SH-SY5Y (cell line): ENCODE data around the gene CFAP57.

Experiments
- GATA2 ChIP-seq: IDR thresholded peaks from 2 replicates; pipeline ENCODE4 v1.6.1; 2011; ENCODE audit warnings: mild to moderate bottlenecking, low read depth, low read length
- GATA3 ChIP-seq: IDR thresholded peaks from 2 replicates; pipeline ENCODE4 v1.6.1; 2011; ENCODE audit warnings: low read depth, mild to moderate bottlenecking, low read length, moderate library complexity

DNA sequence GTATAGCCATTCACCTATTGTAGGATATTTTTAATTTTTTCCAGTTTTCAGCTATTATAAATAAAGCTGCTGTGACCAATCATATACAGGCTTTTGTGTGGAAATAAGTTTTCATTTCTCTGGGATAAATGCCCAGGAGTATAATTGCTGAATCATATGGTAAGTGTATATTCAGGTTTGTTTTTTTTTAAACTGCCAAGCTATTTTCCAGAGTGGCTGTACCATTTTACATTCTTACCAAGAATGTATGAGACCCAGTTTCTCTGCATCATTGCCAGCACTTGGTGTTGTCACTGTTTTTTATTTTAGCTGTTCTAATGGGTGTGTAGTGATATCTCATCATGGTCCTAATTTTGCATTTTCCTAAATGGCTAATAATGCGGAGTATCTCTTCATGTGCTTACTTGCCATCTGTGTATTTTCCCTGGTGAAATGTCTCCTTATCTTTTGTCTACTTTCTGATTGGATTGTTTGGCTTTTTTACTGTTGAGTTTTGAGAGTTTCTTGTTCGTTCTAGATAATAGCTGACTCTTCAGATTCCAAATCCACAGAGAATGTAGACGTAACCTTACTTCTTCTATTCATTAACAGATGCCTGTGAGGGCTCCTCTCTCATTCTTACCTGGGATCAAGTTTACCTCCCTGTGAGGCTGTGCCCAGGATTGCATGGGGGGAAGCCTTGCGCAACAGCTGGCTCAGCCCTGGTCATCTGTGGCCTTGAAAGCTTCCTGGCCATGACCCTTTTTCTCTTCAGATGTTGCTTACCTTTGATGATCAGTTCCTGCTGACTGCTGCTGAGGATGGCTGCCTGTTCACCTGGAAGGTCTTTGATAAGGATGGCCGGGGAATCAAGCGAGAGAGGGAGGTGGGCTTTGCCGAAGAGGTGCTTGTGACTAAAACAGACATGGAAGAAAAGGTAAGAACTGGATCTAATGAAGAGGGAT lies 42.6 kb downstream of the CFAP57 start:
- TF ChIP-seq GATA2 (no peak), GATA3 (no peak)
